SK-N-SH (cell line): ENCODE data around the gene KNOP1.

Experiments used
- CHD2 ChIP-seq: fragments of 150-350 bp; IDR thresholded peaks from 2 replicates; pipeline ENCODE4 v1.6.1; 2018; ENCODE audit warnings: low read length; ENCODE audit not compliant: partially characterized antibody
- CTCF ChIP-seq: fragments of 200-600 bp; sonication (generic); IDR thresholded peaks from 2 replicates; pipeline ENCODE4 v1.6.1; 2017; ENCODE audit warnings: antibody characterized with exemption, mild to moderate bottlenecking, moderate library complexity
- EP300 ChIP-seq, 2 experiments: IDR thresholded peaks; 2 replicates each; pipeline versions ENCODE4 v1.4.0 to v1.6.1; 2012; ENCODE audit warnings: borderline replicate concordance in 1 of 2, low read depth in 1 of 2, low read length in 1 of 2
- FOXM1 ChIP-seq: IDR thresholded peaks from 2 replicates; pipeline ENCODE4 v1.4.0; 2012; ENCODE audit warnings: low read depth, mild to moderate bottlenecking
- GATA2 ChIP-seq: sonication (generic); formaldehyde crosslinking; IDR thresholded peaks from 2 replicates; pipeline ENCODE4 v1.5.0; 2020; ENCODE audit warnings: mild to moderate bottlenecking, missing genetic modification reagents
- MAX ChIP-seq: IDR thresholded peaks from 2 replicates; pipeline ENCODE4 v1.4.0; 2012; ENCODE audit warnings: low read depth
- NFIC ChIP-seq: IDR thresholded peaks from 2 replicates; pipeline ENCODE4 v1.4.0; 2012; ENCODE audit warnings: borderline replicate concordance
- POLR2AphosphoS5 ChIP-seq: IDR thresholded peaks from 2 replicates; pipeline ENCODE4 v1.6.1; 2012; ENCODE audit warnings: low read depth, low read length
- REST ChIP-seq: IDR thresholded peaks from 2 replicates; pipeline ENCODE4 v1.6.1; 2012; ENCODE audit warnings: mild to moderate bottlenecking, low read depth, low read length, moderate library complexity
- RXRA ChIP-seq: IDR thresholded peaks from 2 replicates; pipeline ENCODE4 v1.4.0; 2012; ENCODE audit warnings: low read depth, mild to moderate bottlenecking, borderline replicate concordance
- SIN3A ChIP-seq: IDR thresholded peaks from 2 replicates; pipeline ENCODE4 v1.6.1; 2012; ENCODE audit warnings: low read depth, mild to moderate bottlenecking, low read length, moderate library complexity, borderline replicate concordance
- SMC3 ChIP-seq: IDR thresholded peaks from 2 replicates; pipeline ENCODE4 v1.6.1; 2012; ENCODE audit warnings: low read depth, low read length, improper control_type of control experiment
- TCF12 ChIP-seq: IDR thresholded peaks from 2 replicates; pipeline ENCODE4 v1.4.0; 2012

GRCh38 chr16:19657831-19658230, 60.2 kb downstream of the KNOP1 start:
- TF ChIP-seq EP300 (IDR thresholded peaks at IDR 0.05; ENCODE audit: borderline replicate concordance in 1 of 2, low read depth in 1 of 2, low read length in 1 of 2), result no peak
- no peak for TF ChIP-seq CTCF
- TF ChIP-seq POLR2AphosphoS5, result no peak
- no peak for TF ChIP-seq REST
- TF ChIP-seq SIN3A, result no peak
- no peak for TF ChIP-seq RXRA
- no peak for TF ChIP-seq FOXM1
- no peak for TF ChIP-seq TCF12
- TF ChIP-seq CHD2, result no peak
- TF ChIP-seq GATA2 (CRISPR knock-in tag), result no peak
- no peak for TF ChIP-seq MAX
- TF ChIP-seq SMC3, result no peak
- no peak for TF ChIP-seq NFIC
